Calu3 (cell line): Measurements from ENCODE around the gene SNORC. TPM values are rescaled to one million over a fixed set of nuclear protein-coding genes. Genes with fewer than 3 reads are reported as not detected.

ENCODE experiments used
- BruUV-seq: library from RNA; stranded (reverse); fragments of 400-500 nt; replicated peaks from 2 replicates; lab custom pipeline; 2021; lab: Mats Ljungman, UMichigan
- CTCF ChIA-PET: fragments of 300-600 bp; sonication (Branson Sonifier 250); formaldehyde crosslinking; loops from one replicate; lab custom pipeline; 2022; ENCODE audit warnings: antibody characterized with exemption; lab: Charles Lee
- DNase-seq: peaks from one replicate; pipeline ENCODE4 v3.0.0; 2022
- H3K27ac Mint-ChIP-seq: one replicate; pipeline ENCODE4 v1.8.0; 2022; ENCODE audit warnings: mixed read lengths; ENCODE audit not compliant: unreplicated experiment
- H3K27me3 Mint-ChIP-seq: one replicate; pipeline ENCODE4 v1.8.0; 2022; ENCODE audit warnings: mixed read lengths; ENCODE audit not compliant: unreplicated experiment
- H3K36me3 Mint-ChIP-seq: one replicate; pipeline ENCODE4 v1.8.0; 2022; ENCODE audit warnings: mild to moderate bottlenecking, moderate library complexity, mixed read lengths; ENCODE audit not compliant: insufficient read depth, unreplicated experiment
- H3K4me1 Mint-ChIP-seq: one replicate; pipeline ENCODE4 v1.8.0; 2022; ENCODE audit warnings: mild to moderate bottlenecking, low read depth, mixed read lengths; ENCODE audit not compliant: unreplicated experiment
- H3K4me3 Mint-ChIP-seq: one replicate; pipeline ENCODE4 v1.8.0; 2022; ENCODE audit warnings: mild to moderate bottlenecking, low read depth, moderate library complexity, mixed read lengths; ENCODE audit not compliant: unreplicated experiment
- H3K9me3 Mint-ChIP-seq: one replicate; pipeline ENCODE4 v1.8.0; 2022; ENCODE audit warnings: low read depth, mixed read lengths; ENCODE audit not compliant: unreplicated experiment
- intact Hi-C: fragments of 100-400 bp; cut with micrococcal nuclease; formaldehyde crosslinking; loops from one replicate; pipeline ENCODE4 v1.10.0; 2022; ENCODE audit not compliant: unreplicated experiment
- total RNA-seq: library from RNA; stranded (reverse); gene quantifications from 2 replicates; pipeline ENCODE4 v1.2.3, GENCODE V29; 2022
- TF ChIP-seq, protein P1 (sequence below): fragments of 200-600 bp; IDR thresholded peaks from one replicate; pipeline ENCODE4 v1.8.0; 2022; ENCODE audit warnings: antibody characterized with exemption; ENCODE audit not compliant: unreplicated experiment

SNORC gene
- total RNA-seq, 1 experiment from 2014 or later = 4.3 TPM

DNA sequence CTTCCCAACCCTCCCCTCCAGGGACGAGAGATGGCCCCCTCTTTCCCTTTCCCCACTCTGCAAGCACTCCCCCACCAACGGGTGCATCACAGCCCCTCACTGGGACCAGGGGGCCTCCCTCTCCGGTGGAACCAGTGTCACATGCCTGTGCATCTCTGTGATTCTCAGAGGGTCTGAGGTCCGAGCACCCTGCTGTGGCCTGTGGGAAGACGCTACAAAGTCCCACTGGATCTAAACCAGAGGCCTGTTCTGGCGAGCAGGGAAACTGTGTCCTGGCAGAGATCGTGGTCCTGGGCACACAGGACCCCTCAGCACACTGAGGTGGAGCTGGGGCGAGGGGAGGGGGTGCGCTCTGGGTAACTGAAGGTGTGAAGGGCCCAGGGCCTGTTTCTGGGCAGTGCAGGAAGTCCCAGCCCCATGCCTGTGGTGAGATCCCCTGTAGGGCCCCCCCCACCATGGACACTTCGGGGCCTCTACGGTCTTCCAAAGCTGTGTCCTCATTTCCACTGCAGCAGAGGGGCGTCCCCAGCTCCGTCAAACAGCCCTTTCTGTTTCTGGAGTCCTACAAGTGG is 8.0 kb downstream of the SNORC start:
- CTCF ChIA-PET = no interaction called here
- intact Hi-C loops = no loop called here
- H3K36me3 Mint-ChIP-seq = peaks cover 30% of the 10 kb centered on the region
- no peak overlapping the region for H3K27ac Mint-ChIP-seq
- H3K9me3 Mint-ChIP-seq = no peaks in the 10 kb centered on the region
- no peaks in the 10 kb centered on the region for H3K27me3 Mint-ChIP-seq
- TF ChIP-seq, protein P1, sequence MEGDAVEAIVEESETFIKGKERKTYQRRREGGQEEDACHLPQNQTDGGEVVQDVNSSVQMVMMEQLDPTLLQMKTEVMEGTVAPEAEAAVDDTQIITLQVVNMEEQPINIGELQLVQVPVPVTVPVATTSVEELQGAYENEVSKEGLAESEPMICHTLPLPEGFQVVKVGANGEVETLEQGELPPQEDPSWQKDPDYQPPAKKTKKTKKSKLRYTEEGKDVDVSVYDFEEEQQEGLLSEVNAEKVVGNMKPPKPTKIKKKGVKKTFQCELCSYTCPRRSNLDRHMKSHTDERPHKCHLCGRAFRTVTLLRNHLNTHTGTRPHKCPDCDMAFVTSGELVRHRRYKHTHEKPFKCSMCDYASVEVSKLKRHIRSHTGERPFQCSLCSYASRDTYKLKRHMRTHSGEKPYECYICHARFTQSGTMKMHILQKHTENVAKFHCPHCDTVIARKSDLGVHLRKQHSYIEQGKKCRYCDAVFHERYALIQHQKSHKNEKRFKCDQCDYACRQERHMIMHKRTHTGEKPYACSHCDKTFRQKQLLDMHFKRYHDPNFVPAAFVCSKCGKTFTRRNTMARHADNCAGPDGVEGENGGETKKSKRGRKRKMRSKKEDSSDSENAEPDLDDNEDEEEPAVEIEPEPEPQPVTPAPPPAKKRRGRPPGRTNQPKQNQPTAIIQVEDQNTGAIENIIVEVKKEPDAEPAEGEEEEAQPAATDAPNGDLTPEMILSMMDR = no peak
- no peak for DNase-seq
- H3K4me3 Mint-ChIP-seq = peak overlapping the region; percentile 67
- peaks cover 18% of the 10 kb centered on the region for H3K4me1 Mint-ChIP-seq
- BruUV-seq = TSS peak; percentile 62

DNA sequence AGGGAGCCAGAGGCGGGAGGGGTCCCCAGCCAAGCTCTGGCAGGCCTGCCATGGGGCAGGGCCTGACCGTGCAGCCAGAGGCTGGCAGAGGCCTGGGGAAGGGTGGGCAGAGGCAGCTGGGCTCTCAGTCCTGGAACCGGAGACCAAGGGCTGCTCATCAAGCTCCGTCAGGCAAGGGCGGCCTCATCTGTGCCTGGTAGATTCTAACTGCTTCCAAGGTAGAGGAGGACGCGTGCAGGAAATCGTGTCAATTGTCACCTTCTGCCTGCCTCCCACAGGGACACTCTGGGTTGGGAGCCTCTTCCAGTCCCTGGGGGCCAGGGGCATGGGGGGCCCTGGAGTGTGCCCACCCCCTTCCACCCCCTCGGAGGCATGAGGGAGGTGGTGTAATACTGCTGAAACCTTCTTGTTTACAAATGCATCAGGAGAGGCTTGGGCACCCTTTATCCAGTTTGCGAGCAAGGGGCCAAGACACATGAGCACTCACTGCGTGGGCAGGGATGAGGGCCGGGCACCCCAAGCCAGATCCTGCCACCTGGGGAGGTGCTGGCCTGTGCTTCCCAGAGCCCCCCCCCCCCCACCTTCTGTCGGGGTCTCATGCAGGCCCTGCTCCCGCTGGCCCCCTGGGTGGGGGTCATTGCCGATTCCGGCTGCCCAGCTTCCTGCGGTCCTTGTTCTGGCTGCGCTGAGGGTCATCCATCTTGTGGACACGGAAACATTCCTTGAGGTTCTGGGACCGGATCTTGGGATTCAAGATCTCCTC is 9.0 kb downstream of the SNORC start:
- CTCF ChIA-PET = no interaction called here
- Mint-ChIP-seq H3K27ac (no peak overlapping the region), H3K4me3 (no peak overlapping the region), H3K27me3 (no peaks in the 10 kb centered on the region), H3K4me1 (peaks cover 15% of the 10 kb centered on the region), H3K9me3 (no peaks in the 10 kb centered on the region), H3K36me3 (peaks cover 30% of the 10 kb centered on the region)
- BruUV-seq = no TSS peak
- TF ChIP-seq, protein P1 = no peak
- DNase-seq = no peak
- intact Hi-C loops = no loop called here

DNA sequence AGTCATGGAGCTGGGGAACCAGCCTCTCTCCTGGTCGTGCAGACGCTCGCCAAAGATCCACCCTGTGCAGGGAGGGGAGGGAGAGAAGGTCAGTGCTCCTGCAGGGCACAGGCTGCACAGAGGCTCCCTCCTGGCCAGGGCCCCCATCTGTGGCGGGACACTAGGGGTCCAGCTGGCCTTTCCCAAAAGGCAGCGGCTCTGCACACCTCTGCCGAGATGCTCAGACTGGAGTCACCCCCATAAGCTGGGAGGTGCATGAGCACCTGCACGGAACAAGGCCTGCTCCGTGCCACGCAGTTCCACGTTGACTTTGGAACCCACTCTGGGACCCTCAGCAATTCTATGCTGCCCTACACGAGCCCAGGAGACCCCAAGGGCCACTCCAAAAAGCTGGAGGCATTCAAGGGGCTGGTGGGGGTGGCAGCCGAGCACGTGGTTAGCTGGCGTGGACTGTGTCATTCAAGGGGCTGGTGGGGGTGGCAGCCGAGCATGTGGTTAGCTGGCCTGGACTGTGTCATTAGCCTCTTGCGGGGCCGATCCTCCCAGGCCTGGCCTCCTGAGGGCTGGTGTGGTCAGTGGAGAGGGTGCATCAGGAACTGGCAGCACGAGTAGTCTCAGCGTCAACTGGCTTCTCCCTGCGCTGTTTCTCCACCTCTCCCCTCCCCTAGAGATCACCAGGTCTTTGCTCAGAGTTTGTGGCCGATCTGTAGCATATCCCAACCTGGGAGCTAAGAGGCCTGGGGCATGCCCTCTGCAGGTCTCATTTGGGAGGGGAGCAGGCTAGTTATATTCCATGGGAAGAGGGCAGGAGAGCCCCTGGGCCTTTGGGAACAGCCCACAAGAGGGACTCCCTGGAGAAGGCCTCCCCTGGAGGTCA is 9.8 kb downstream of the SNORC start:
- intact Hi-C loops = no loop called here
- DNase-seq = no peak
- peaks cover 6% of the 10 kb centered on the region for H3K4me1 Mint-ChIP-seq
- no peak overlapping the region for H3K27ac Mint-ChIP-seq
- no TSS peak for BruUV-seq
- CTCF ChIA-PET = no interaction called here
- peaks cover 30% of the 10 kb centered on the region for H3K36me3 Mint-ChIP-seq
- H3K27me3 Mint-ChIP-seq = no peaks in the 10 kb centered on the region
- H3K4me3 Mint-ChIP-seq = no peak overlapping the region
- H3K9me3 Mint-ChIP-seq = no peaks in the 10 kb centered on the region
- TF ChIP-seq, protein P1 = no peak

DNA sequence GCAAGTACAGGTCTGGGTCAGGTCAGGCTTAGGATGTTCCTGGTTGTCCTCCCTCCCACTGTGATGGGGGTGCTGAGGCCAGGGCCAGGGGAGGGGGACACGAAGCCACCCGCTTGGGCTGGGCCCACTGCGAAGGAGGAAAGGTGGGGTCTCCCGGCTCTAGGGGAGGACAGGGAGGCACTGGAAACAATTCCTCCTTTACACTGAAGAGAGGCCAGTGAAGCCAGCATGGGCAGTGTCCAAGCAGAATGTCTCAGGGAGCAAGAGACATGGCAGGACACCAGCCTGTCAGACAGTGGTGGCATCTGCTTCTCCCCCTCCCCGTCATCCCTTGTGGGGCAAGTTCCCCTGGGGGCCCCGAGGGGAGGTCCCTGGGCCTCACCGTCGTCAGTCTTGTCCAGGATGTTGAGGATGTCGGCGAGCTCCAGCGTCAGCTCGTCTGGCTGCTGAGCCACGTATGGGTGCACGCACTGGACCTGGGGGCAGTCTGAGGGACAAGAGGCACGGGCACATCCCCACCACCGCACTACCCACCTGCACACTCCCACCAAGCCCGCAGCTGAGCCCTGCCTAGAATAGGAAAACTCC is 10.8 kb downstream of the SNORC start:
- peaks cover 28% of the 10 kb centered on the region for H3K36me3 Mint-ChIP-seq
- TF ChIP-seq, protein P1 = no peak
- no TSS peak for BruUV-seq
- no peaks in the 10 kb centered on the region for H3K27me3 Mint-ChIP-seq
- CTCF ChIA-PET = interaction anchor here (0.6 kb wide), 1 partner anchor 1589 kb away, joined by 3 read pairs; no protein-coding TSS in a partner anchor
- no peak for DNase-seq
- H3K27ac Mint-ChIP-seq = no peak overlapping the region
- no peak overlapping the region for H3K4me3 Mint-ChIP-seq
- H3K4me1 Mint-ChIP-seq = peaks cover 9% of the 10 kb centered on the region
- no peaks in the 10 kb centered on the region for H3K9me3 Mint-ChIP-seq
- intact Hi-C loops = no loop called here
